Kidney capillary endothelial cell (primary cell): ENCODE results near the gene SPATS1.
"Not testable (repeated sequence)": the region's sequence is repeated elsewhere in the genome, so short reads cannot be mapped to it uniquely, and the experiment has no call there.

Experiments used
- DNase-seq: peaks from one replicate; pipeline ENCODE4 v3.0.0-alpha.2; 2018; ENCODE audit warnings: low spot score

The SPATS1 gene

GRCh38 chr6:44341095-44341890, 1.2 kb upstream of the SPATS1 start:
- no peak for DNase-seq

GRCh38 chr6:44342052-44342451, 398 bp upstream of the SPATS1 start:
- DNase-seq, result no peak

- DNase-seq, result not testable (repeated sequence)
Observed at GRCh38 chr6:44346818-44347217, 4.4 kb downstream of the SPATS1 start.

DNA sequence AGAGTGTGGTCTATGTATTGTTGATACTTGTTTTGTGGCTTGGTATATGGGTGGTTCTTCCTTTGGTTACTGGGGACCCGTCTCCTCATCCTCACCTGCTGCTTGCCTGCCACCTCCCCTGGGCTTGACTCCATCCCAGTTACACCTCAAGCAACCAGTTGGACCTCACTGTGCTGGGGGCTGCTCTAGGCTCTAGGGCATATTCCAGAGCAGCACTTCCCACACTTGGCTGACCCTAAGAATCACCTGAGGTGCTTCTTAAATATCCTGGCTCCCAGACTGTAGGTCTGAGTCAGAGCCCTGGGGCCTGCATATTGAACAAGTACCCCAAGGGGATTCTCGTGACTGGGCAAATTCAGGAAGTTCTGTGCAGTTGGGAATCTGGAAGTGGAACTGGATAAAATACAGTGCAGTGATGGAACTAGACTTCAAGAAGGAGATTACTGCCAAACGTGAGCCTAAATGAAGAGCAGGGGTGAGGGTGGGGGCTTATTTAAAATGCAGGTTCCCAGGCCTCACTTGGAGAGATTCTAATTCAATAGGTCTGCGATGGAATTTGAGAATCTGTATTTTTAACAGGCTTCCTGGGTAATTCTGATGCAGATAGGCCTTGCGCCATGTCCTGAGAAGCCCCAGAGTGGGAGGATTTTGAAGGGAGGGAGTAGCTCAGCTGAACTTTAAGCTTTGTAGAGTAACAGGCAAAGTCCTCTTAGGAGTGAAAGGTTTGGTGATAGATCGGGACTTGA, 7.6 kb downstream of the SPATS1 start:
- DNase-seq, result no peak

DNA sequence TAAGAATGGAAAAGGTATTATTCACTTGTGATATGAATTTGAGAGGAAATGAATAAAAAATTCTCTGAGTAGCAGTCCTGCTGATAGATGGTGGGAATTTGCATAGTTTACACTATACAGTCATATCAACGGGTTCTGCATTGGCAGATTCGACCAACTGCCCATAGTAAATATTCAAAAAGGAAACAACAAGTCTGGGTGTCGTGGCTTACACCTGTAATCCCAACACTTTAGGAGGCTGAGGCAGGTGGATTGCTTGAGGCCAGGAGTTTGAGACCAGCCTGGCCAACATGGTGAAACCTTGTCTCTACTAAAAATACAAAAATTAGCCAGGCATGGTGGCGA, 8.2 kb downstream of the SPATS1 start:
- DNase-seq, result not testable (repeated sequence)

- DNase-seq, result no peak
Observed at GRCh38 chr6:44352259-44352658, 9.8 kb downstream of the SPATS1 start.

- DNase-seq, result no peak
Observed at GRCh38 chr6:44353336-44353735, 10.9 kb downstream of the SPATS1 start.

DNA sequence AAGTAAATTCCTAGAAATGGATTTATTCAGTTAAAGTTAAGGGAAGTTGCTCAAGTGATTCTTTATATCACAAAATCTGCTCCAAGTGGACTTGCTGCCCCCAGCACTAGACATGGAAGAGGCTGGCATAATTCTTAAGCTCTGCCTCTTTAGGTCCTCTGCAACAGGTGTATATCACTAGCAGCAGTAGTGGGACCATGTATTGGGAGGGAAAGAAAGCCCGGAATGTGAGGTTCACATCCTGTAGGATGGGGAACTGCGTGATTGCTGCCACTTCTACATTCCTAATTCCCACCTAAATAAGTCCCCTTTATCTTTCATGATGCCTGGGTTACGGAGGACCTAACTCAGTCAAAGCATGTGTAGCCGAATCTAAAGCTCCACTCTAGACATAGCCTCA, 13.2 kb downstream of the SPATS1 start:
- DNase-seq, result no peak

DNA sequence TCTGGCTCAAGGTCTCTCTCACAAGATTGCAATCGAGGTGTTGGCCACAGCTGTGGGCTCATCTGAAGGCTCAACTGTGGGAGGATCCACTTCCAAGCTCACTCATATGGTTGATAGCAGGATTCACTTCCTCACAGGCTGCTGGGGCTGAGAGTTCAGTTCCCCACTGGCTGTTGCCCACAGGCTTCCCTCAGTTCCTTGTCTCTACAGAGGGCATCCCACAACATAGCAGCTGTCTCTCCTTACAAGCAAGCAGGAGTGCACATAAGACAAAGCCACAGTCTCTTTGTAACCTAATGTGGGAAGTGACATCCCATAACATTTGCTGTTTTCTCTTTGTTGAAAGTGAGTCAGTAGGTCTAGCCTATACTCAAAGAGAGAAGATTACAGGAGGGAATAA, 14.0 kb downstream of the SPATS1 start:
- no peak for DNase-seq

- no peak for DNase-seq
Observed at GRCh38 chr6:44359973-44360372, 17.5 kb downstream of the SPATS1 start.

DNA sequence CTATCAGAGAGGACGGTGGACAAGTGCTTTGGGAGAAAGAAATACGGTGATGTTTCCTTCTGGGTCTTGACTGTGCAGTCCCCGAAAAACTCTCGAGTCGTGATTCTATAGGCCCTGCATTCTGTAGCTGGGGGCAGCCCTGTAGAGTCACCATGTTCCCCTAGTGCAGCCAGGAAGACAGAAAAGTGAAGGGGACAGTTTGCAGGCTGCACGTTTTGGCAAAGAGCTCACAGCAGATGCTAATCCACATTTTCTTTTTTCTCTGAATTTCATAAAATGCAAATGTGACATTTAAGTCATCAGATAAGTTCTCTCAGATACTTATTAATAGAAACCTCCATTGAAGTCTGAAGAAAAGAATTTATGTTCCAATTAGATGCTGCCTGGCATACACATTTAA, 19.5 kb downstream of the SPATS1 start:
- no peak for DNase-seq

DNA sequence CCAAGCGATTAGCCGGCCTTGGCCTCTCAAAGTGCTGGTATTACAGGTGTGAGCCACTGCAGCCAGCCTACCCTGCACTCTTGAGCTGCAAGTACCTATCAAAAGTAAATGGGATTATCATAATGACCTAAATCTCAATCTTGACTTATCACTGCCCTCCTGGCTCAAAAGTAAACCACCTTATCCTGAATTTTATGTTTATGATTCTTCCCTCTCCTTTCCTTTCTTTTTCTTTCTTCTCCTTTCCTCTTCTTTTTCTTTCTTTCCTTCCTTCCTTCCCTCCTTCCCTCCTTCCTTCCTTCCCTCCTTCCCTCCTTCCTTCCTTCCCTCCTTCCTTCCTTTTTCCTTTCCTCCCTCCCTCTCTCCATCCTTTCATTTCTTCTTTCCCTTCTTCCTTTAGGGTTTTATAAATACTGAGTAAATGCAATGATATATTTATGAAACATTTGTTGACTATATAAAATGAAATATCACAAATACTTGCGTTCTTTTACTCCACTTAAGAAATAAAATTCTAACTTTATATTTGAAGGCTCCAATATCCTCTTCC, 21.0 kb downstream of the SPATS1 start:
- no peak for DNase-seq

DNA sequence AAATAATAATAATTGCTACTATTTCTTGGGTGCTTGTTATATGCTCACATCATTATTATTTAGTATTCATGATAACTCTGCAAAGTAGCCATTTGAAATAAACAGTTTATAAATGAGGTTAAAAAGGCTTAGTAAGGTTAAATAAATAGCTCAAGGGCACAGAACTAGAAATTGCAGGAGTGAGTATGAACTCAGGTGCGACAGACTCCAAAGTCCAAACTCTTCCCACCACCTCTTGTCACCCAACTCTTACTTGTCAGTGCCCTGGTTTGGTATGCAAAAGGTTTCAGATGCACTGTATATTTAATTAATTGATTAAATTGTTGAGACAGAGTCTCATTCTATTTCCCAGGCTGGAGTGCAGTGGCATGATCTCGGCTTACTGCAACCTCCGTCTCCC, 24.3 kb downstream of the SPATS1 start:
- DNase-seq, result no peak

GRCh38 chr6:44367681-44368080, 25.2 kb downstream of the SPATS1 start:
- peak; percentile 33 for DNase-seq

DNA sequence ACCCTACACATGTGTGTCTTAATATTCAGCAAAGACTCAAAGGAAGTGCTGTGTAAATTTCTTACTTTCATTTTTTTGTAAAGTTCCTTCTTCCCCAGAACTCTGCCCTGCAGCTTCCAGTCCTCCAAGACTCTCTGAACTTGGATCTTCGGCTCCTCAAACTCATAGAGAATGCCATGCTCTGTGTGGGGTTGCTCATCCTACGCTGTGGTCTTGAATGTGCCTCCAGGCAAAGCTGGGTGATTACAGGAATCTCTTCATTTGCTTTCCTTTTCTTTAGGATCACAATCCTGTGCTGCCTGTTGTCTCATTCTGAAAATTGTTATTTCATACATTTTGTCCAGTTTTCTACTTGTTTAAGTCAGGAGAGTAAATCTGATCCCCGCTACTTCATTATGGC, 30.6 kb downstream of the SPATS1 start:
- no peak for DNase-seq

GRCh38 chr6:44373787-44374186, 31.3 kb downstream of the SPATS1 start:
- no peak for DNase-seq

GRCh38 chr6:44375071-44375470, 32.6 kb downstream of the SPATS1 start:
- DNase-seq, result no peak

DNA sequence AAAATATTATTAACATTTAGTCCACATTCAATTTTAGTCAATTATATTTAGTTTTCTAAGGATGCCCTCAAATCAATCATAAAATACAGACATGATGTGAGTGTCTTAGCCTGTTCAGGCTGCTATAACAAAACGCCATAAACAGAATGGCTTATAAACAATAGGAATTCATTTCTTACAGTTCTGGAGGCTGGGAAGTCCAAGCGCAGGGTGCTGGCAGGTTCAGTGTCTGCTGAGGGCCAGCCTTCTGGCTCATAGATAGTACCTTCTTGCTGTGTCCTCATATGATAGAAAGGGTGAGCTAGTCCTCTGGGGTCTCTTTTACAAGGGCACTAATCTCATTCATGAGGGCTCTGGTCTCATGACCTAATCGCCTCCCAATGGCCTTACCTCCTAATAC, 35.0 kb downstream of the SPATS1 start:
- DNase-seq, result no peak

GRCh38 chr6:44377971-44378370, 35.5 kb downstream of the SPATS1 start:
- DNase-seq, result no peak

DNA sequence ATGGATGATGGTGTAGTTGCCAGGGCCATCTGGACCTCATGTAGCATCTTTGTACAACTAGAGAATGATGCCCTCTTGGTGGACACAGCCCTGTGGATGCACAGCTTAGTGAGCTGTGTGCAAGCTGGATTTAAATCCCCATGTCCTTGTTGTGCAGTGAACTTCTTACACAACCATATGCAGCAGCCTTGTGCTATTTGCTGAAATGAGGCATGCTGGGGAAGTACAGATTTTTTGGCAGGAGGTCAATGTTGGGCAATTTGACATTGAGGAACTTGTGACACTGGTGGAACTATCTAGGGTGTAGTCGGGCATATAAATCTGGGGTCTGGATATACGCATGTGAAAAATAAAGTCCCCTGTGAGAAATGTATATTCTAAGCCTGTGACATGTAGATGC, 39.3 kb downstream of the SPATS1 start:
- DNase-seq, result no peak

- DNase-seq, result no peak
Observed at GRCh38 chr6:44386364-44386928, 44.0 kb downstream of the SPATS1 start.

- no peak for DNase-seq
Observed at GRCh38 chr6:44386929-44387345, 44.5 kb downstream of the SPATS1 start.
